ENCODE measurements around the gene SH3GLB2. TPM values are rescaled to one million over a fixed set of nuclear protein-coding genes. Genes with fewer than 3 reads are reported as not detected.
A peak's percentile ranks its signal among the peaks of the same experiment; 100 is the strongest.
"Not testable (repeated sequence)": the region's sequence is repeated elsewhere in the genome, so short reads cannot be mapped to it uniquely, and the experiment has no call there.

The SH3GLB2 gene
- total RNA-seq, 2 experiments from 2014 or later, result 87.0 to 90.5 TPM

DNA sequence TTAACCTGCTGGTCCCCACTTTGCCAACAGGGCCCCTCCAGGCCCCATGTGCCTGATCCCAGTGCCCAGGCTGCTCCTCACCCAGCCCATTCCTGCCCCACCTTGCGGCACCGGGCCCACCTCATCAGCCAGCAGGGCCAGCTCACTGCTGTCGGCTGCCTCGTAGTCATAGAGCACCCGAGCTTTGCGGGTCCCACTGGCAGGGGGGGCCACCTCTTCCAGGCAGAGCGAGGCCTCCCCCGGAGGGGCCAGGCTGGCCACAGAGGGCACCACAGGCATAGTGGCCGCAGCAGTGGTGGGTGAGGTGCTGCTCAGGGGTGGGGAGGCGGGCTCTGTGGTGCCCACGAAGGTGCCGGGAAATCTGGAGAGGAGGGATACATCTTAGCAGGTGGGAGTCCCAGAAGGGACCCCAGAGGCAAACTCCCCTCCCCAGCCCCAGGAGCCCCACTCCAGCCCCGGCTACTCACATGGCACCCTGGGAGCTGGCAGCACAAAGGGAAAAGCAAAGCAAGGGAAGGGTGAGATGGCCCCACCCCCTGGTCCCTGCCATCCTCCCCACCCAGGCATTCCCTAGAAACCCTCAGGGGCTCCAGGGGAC is 19.0 kb downstream of the SH3GLB2 start:
- no peaks in the 10 kb centered on the region for H3K4me1 Mint-ChIP-seq
- H3K27ac Mint-ChIP-seq, result no peak overlapping the region
- DNase-seq, result no peak
- no peak overlapping the region for H3K4me3 Mint-ChIP-seq
- H3K36me3 Mint-ChIP-seq (ENCODE audit: low read depth), result peaks cover 28% of the 10 kb centered on the region
- no peaks in the 10 kb centered on the region for H3K9me3 Mint-ChIP-seq
- ChIA-PET POLR2A (interaction anchor here (1.7 kb wide), 1 partner anchor 13 kb away, joined by 4 read pairs; no protein-coding TSS in a partner anchor), CTCF (interaction anchor here (0.7 kb wide), 1 partner anchor 19 kb away, joined by 3 read pairs; the partner anchor contains the start of gene SH3GLB2)
- H3K27me3 Mint-ChIP-seq, result no peaks in the 10 kb centered on the region

DNA sequence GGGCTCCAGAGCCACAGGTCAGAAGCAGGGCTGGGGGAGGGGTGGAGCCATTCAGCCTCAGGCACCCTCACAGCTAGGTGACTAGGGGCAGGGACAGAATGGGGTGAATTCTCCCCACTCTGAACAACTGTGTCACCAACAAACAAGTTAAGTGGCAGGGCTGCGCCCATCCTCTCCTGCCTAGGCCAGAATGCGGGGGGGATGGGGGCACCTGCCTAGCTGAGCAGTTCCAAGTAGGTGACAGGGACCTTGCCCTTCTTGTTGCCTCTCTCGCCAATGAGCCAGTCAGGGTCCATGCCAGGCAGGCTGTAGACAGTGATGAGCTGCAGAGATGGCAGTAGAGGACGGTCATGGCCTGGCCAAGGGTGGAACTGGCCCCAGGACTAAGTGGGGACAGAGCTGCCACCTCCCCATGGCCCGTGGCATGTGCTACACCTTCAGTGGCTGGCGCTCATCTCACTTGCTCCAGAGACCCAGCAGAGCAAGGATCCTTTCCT is 19.6 kb downstream of the SH3GLB2 start:
- Mint-ChIP-seq H3K36me3 (ENCODE audit: low read depth) (peaks cover 28% of the 10 kb centered on the region), H3K27ac (no peak overlapping the region), H3K4me3 (no peak overlapping the region), H3K27me3 (no peaks in the 10 kb centered on the region), H3K4me1 (no peaks in the 10 kb centered on the region), H3K9me3 (no peaks in the 10 kb centered on the region)
- DNase-seq, result no peak
- ChIA-PET POLR2A (interaction anchor here (1.7 kb wide), 1 partner anchor 12 kb away, joined by 4 read pairs; no protein-coding TSS in a partner anchor), CTCF (interaction anchor here (0.7 kb wide), 1 partner anchor 19 kb away, joined by 3 read pairs; the partner anchor contains the start of gene SH3GLB2)

DNA sequence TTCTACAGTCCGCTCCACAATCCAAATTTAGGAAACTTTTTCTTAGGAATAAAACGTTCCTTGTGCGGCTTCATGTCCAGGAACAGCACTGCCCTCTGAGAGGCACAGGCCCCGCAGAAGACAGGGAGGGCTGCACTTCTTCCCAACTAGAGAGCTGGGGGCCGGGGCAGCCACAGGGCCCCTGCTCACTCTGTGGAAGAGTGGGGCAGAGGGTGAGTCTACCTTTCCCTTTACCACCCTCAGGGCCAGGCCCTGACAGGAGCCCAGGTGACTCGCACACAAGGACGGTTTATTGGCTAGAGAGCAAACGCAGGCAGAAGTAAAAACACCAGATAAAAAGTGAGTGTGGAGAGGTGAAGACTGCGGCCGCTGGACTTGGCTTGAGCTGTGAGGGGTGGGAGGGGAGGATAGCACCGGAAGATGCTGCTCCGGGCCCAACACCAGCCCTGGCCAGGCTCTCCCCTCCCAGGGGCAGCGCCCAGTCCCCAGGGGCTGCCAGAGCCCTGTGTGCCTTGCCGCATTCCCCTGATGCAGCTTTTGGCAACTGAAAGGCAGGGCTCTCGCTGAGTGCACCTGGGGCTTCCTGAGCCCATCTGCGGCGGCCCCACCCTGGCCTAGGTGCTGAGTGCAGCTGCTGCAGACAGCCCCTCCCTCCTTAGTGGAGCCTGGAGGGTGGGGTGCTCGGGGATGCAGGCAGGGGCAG is 20.2 kb downstream of the SH3GLB2 start:
- no peak overlapping the region for H3K27ac Mint-ChIP-seq
- POLR2A ChIA-PET, result interaction anchor here (1.7 kb wide), 1 partner anchor 11 kb away, joined by 4 read pairs; no protein-coding TSS in a partner anchor
- no peak overlapping the region for H3K4me3 Mint-ChIP-seq

DNA sequence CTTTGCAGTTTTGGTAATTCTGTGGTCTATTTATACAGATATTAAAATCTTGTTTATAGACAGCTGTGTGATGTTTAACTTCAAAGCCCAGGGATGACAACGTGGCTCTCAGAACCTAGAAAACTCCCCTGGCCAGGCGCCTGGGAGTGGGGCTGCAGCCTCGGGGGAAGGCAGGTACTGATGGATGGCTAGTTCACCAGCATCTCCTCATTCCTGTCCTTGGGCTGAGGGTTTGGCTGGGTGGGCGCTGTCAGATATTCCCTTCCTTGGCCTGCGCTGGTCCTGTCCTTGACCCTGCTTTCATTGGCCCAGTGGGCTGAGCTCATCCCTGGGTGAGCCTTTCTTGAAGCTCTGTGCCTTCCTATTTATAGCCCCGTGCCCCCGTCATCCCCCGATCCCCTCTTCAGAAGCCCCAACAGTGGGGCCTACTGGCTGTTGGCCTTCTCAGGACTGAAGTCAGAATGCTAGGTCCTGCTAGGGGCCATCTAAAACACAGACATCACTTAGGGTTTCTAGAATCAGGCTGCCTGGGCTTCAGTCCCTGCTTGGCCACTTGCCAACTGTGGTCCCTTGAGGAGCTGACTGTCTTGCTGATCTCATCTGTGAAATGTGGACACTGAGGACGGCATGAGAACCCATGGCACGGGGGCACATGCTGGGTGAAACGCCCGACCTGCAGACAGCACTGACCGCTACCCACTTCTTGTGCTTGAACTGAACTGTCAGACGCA is 20.9 kb downstream of the SH3GLB2 start:
- Mint-ChIP-seq H3K27me3 (no peaks in the 10 kb centered on the region), H3K36me3 (ENCODE audit: low read depth) (peaks cover 34% of the 10 kb centered on the region), H3K9me3 (no peaks in the 10 kb centered on the region), H3K27ac (no peak overlapping the region), H3K4me1 (no peaks in the 10 kb centered on the region), H3K4me3 (no peak overlapping the region)
- ChIA-PET CTCF (interaction anchor here (1.3 kb wide), 1 partner anchor 21 kb away, joined by 3 read pairs; the partner anchor contains the start of gene SH3GLB2), POLR2A (no interaction called here)
- no peak for DNase-seq

More for the DNA sequence above, 20.2 kb downstream of the SH3GLB2 start:
- H3K4me1 Mint-ChIP-seq, result no peaks in the 10 kb centered on the region
- CTCF ChIA-PET, result interaction anchor here (1.3 kb wide), 1 partner anchor 20 kb away, joined by 3 read pairs; the partner anchor contains the start of gene SH3GLB2
- peaks cover 30% of the 10 kb centered on the region for H3K36me3 Mint-ChIP-seq (ENCODE audit: low read depth)
- DNase-seq, result no peak
- H3K27me3 Mint-ChIP-seq, result no peaks in the 10 kb centered on the region
- no peaks in the 10 kb centered on the region for H3K9me3 Mint-ChIP-seq

DNA sequence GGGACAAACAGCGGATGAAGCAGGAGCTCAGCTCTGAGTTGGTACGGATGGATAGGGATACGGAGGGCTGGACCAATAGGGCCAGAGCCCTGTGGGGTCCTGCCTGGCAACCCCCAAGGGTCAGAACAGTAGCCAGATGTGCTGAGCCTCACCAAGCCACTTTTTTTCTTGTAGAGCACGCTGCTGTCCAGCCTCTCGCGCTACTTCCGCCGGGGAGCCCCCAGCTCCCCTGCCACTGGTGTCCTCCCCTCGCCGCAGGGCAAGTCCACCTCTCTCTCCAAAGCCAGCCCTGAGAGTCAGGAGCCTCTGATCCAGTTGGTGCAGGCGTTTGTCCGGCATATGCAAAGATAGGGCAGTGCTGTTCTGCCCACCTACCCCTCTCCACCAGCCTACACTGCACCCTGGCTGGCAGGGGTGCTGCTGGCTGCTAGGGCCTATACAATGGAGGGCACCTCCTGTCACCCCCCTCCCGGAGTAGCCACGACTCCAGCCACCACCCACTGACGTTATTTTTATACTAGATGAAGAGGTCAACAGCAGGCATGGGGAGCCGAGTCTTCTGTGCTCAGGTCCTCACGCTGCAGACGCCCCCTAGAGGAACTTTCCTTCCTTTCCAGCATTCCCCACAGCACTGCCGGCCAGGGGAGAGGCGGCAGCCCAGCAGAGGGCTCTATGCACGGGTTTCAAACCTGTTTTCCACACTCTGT is 21.6 kb downstream of the SH3GLB2 start:
- H3K9me3 Mint-ChIP-seq, result no peaks in the 10 kb centered on the region
- CTCF ChIA-PET, result interaction anchor here (1.3 kb wide), 1 partner anchor 22 kb away, joined by 3 read pairs; the partner anchor contains the start of gene SH3GLB2

DNA sequence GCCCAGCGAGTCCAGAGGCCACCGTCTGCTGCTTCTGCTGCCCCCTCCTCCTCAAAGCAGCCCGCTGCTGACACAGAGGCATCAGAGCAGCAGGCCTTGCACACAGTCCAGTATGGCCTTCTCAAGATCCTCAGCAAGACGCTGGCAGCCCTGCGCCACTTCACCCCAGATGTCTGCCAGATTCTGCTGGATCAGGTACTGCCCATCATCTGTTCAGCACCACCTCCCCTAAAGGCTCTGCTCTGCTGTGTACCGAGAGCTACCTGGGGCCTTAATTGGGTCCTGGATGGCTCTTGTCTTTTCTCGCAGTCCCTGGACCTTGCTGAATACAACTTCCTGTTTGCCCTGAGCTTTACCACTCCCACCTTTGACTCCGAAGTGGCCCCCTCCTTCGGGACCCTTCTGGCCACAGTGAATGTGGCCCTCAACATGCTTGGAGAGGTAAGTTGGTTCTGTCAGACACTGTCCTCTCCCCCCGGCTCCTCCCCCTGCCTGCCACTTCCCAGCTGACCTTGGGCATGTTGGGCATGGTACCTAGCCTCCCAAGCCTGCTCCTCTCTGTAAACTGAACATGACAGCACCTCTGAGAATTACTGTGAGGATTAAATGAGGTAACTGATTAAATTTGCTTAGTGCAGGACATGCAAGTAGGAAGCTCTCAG is 22.7 kb downstream of the SH3GLB2 start:
- Mint-ChIP-seq H3K27me3 (no peaks in the 10 kb centered on the region), H3K4me1 (no peaks in the 10 kb centered on the region), H3K4me3 (no peak overlapping the region), H3K27ac (no peak overlapping the region), H3K9me3 (no peaks in the 10 kb centered on the region), H3K36me3 (ENCODE audit: low read depth) (peaks cover 47% of the 10 kb centered on the region)
- CTCF ChIA-PET, result no interaction called here
- POLR2A ChIA-PET, result interaction anchor here (1.0 kb wide), 1 partner anchor 187 kb away, joined by 3 read pairs; the partner anchor contains the start of gene ENDOG
- no peak for DNase-seq

More for the DNA sequence above, 21.6 kb downstream of the SH3GLB2 start:
- Mint-ChIP-seq H3K27ac (peak overlapping the region; percentile 6), H3K4me3 (no peak overlapping the region), H3K27me3 (no peaks in the 10 kb centered on the region), H3K36me3 (ENCODE audit: low read depth) (peaks cover 40% of the 10 kb centered on the region), H3K4me1 (no peaks in the 10 kb centered on the region)
- POLR2A ChIA-PET, result interaction anchor here (1.0 kb wide), 1 partner anchor 188 kb away, joined by 3 read pairs; the partner anchor contains the start of gene ENDOG
- peak; percentile 45 for DNase-seq

DNA sequence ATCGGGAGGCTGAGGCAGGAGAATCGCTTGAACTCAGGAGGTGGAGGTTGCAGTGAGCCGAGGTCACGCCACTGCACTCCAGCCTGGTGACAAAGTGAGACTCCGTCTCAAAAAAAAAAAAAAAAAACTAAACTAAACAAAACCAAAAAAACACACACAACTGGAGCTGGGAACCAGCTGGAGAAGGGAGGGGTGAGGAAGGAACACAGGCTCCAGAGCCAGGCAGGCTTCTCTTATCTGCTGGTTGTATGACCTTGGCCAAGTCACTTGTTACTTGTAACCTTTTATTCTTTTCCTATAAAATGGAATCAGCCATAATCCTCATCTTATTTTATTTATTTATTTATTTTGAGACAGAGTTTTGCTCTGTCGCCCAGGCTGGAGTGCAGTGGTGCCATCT is 24.0 kb downstream of the SH3GLB2 start:
- DNase-seq, H3K4me3 Mint-ChIP-seq, H3K9me3 Mint-ChIP-seq, H3K4me1 Mint-ChIP-seq, H3K27ac Mint-ChIP-seq, H3K27me3 Mint-ChIP-seq: not testable (repeated sequence)
- ChIA-PET POLR2A (interaction anchor here (0.6 kb wide), 1 partner anchor 622 kb away, joined by 3 read pairs; the partner anchor contains the start of gene NTMT1), CTCF (interaction anchor here (0.6 to 1.0 kb wide), 2 partner anchors 80 to 256 kb away, joined by 3 to 4 read pairs; no protein-coding TSS in a partner anchor)
- H3K36me3 Mint-ChIP-seq (ENCODE audit: low read depth), result peaks cover 55% of the 10 kb centered on the region

DNA sequence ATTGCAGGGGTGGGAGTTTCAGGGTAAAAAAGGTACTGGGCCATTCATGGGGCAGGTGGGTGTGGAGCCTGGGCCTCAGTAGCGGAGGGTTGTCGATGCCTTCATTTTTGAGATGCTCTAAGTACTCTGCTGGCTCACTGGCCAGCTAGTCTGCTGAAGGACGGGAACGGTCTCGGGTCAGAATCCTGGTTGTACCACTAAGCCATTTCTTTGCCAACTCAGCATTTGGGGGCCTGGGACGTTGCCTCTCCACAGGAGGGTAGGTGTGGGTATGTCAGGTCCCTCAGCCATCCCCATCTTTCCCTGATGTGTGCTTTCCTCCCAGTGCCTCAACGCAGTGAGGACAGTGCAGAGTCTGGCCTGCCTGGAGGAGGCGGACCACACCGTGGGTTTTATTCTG is 25.1 kb downstream of the SH3GLB2 start:
- Mint-ChIP-seq H3K27me3 (no peaks in the 10 kb centered on the region), H3K27ac (no peak overlapping the region), H3K4me3 (no peak overlapping the region), H3K9me3 (no peaks in the 10 kb centered on the region), H3K36me3 (ENCODE audit: low read depth) (peaks cover 62% of the 10 kb centered on the region), H3K4me1 (peaks cover 8% of the 10 kb centered on the region)
- no peak for DNase-seq
- ChIA-PET CTCF (no interaction called here), POLR2A (no interaction called here)

DNA sequence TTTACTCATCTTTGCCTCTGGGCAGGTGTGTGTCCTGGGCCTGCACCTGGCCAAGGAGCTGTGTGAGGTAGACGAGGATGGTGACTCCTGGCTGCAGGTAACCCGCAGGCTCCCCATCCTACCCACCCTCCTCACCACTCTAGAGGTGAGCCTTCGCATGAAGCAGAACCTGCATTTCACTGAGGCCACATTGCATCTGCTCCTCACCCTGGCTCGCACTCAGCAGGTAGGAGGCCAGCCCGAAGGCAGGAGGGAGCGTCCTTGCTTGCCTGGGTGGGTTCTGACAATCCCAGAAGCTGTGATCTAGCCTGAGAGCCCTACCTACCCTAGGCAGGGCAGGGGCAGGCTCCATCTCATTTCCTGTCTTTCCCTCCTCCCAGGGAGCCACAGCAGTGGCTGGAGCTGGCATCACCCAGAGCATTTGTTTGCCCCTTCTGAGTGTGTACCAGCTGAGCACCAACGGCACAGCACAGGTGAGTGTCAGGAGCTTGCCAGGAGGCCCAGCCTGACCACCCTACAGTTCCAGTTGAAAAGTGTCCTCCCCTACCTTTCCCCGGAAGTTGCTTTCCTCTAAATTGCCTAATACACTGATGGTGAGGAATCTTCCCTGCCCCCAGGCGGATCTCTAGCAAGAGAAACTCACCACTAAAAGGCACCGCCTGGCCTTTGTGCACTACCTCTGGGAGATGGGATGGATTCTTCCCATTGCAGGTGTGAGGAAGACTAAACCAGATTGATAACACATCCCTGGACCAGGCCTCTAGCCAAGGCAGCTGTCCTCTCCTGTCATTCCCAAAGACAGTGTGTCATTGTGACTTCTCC is 26.4 kb downstream of the SH3GLB2 start:
- ChIA-PET CTCF (no interaction called here), POLR2A (interaction anchor here (0.7 to 0.8 kb wide), 2 partner anchors 21 to 1128 kb away, joined by 3 read pairs; no protein-coding TSS in a partner anchor)
- Mint-ChIP-seq H3K36me3 (ENCODE audit: low read depth) (peaks cover 64% of the 10 kb centered on the region), H3K27me3 (no peaks in the 10 kb centered on the region), H3K9me3 (no peaks in the 10 kb centered on the region), H3K4me3 (no peak overlapping the region), H3K4me1 (peaks cover 8% of the 10 kb centered on the region), H3K27ac (no peak overlapping the region)
- no peak for DNase-seq

DNA sequence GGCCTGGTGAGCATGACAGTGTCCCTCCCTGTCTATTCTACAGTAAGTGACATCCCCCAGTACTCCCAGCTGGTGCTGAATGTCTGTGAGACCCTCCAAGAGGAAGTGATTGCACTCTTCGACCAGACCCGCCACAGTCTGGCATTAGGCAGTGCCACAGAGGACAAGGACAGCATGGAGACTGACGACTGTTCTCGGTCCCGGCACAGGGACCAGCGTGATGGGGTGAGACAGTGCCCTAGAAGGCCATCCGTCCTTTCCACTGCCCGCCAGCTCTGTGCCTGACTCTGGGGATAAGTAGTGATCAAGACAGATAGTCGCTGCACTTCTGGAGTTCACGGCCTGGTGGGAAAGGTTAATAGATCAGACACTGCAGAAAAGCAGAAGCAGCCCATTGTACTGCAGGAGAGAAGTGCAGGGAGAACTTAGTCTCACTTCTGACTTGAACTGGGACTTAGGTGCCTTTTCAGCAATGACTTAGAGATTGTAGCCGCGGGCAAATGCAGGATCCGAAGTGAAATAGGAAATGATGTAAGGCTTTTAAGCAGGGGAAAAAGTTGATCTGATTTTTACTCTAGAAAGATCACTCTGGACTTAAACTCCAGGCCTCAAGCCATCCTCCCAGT is 28.4 kb downstream of the SH3GLB2 start:
- POLR2A ChIA-PET, result interaction anchor here (1.0 to 1.1 kb wide), 2 partner anchors 24 to 310 kb away, joined by 3 read pairs; no protein-coding TSS in a partner anchor
- Mint-ChIP-seq H3K27ac (peak overlapping the region; percentile 66), H3K36me3 (ENCODE audit: low read depth) (peaks cover 69% of the 10 kb centered on the region), H3K4me3 (no peak overlapping the region), H3K27me3 (no peaks in the 10 kb centered on the region), H3K4me1 (peaks cover 12% of the 10 kb centered on the region), H3K9me3 (no peaks in the 10 kb centered on the region)
- no peak for DNase-seq
- CTCF ChIA-PET, result no interaction called here

DNA sequence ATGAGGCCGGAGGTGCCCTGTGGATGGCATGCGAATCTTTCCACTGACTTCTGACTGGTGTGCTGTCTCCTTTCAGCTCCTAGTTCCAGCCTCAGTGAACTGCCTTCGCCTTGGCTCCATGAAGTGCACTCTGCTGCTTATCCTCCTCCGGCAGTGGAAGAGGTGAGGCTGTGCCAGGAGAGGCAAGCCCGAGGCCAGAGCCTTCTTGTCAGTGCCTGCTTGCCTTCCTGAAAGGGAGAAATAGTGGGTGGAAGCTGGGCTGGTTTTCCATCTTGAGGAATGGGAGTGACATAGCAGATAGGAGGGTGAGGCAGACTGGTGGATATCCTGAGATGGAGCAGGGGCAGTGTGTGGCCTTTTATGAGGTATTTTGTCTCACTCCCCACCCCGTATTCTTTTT is 29.7 kb downstream of the SH3GLB2 start:
- Mint-ChIP-seq H3K9me3 (no peaks in the 10 kb centered on the region), H3K27ac (no peak overlapping the region), H3K4me3 (no peak overlapping the region), H3K27me3 (no peaks in the 10 kb centered on the region), H3K4me1 (peaks cover 12% of the 10 kb centered on the region), H3K36me3 (ENCODE audit: low read depth) (peaks cover 78% of the 10 kb centered on the region)
- ChIA-PET POLR2A (interaction anchor here (1.1 kb wide), 1 partner anchor 309 kb away, joined by 3 read pairs; no protein-coding TSS in a partner anchor), CTCF (no interaction called here)
- no peak for DNase-seq

Measured in activated CD4-positive, alpha-beta memory T cell treated with anti-CD3 and anti-CD28 coated beads, Interleukin-2, amount 10 ng/mL, durations not matched to agents 7 days and 5 days (primary cell).